ENCODE data around the gene MYOM1. TPM values are rescaled to one million over a fixed set of nuclear protein-coding genes. Genes with fewer than 3 reads are reported as not detected.

Gene MYOM1
- total RNA-seq, 2 donors from 2014 or later: 2.8 to 7.9 TPM

- Histone ChIP-seq H3K36me3 (no peaks in the 10 kb centered on the region), H3K9ac (ENCODE audit: low read depth in 2 of 2, low read length in 2 of 2) (no peak overlapping the region), H3K27me3 (no peaks in the 10 kb centered on the region), H3K27ac (no peak overlapping the region), H3K9me3 (no peaks in the 10 kb centered on the region), H3K4me1 (no peaks in the 10 kb centered on the region), H3K4me3 (no peak overlapping the region)
- no peak for DNase-seq
- intact Hi-C loops (cut with DNase I): no loop called here
- TF ChIP-seq CTCF (IDR thresholded peaks at IDR 0.05): no peak
These were observed 27.0 kb downstream of the MYOM1 start for GRCh38 chr18:3192752-3193151.

- Histone ChIP-seq H3K9me3 (no peaks in the 10 kb centered on the region), H3K36me3 (no peaks in the 10 kb centered on the region), H3K4me1 (no peaks in the 10 kb centered on the region), H3K27ac (no peak overlapping the region), H3K27me3 (no peaks in the 10 kb centered on the region), H3K4me3 (no peak overlapping the region), H3K9ac (ENCODE audit: low read depth in 2 of 2, low read length in 2 of 2) (no peak overlapping the region)
- no peak for DNase-seq
- no peak for TF ChIP-seq CTCF (IDR thresholded peaks at IDR 0.05)
- intact Hi-C loops (cut with DNase I): no loop called here
These were observed 27.5 kb downstream of the MYOM1 start for GRCh38 chr18:3192286-3192685.

DNA sequence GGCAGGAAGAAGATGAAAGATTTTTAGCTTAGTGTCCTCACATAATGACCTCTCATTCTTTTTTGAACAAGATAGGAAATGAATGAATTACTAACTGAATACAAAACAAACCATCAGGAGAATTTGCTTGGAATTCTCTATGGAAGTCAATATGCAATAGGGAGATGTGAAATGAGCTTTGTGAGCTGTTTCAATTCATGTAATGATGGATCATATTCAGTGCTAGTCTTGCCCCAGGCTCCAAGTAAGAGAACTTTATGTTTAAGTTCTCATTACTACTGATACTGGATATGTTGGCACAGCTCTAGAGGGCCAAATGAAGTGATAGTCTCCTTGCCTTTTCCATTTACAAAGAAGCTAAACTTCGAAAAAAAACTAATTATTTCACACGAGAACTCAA, 29.2 kb downstream of the MYOM1 start:
- no peak for DNase-seq
- intact Hi-C loops (cut with DNase I): no loop called here
- Histone ChIP-seq H3K27ac (no peak overlapping the region), H3K27me3 (no peaks in the 10 kb centered on the region), H3K36me3 (no peaks in the 10 kb centered on the region), H3K9me3 (no peaks in the 10 kb centered on the region), H3K4me3 (no peak overlapping the region), H3K9ac (ENCODE audit: low read depth in 2 of 2, low read length in 2 of 2) (no peak overlapping the region), H3K4me1 (no peaks in the 10 kb centered on the region)
- no peak for TF ChIP-seq CTCF (IDR thresholded peaks at IDR 0.05)

DNA sequence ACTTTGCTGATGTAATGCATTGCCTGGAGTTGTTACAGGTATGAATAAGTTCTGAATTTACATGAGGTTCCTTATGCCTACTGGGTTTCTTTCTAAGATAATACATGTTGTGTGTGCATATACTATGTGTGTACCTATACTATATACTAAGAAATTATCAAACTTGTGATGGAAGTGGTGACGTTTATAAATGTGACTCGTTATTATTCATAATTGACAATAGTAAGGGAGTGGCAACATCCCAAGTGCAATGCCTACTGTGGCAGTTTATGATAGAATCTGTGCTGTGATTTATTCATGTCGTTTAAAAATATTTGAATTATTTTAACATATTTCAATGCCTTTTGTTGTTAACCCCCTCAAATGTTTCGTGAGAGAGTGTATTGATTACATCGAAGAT, 29.9 kb downstream of the MYOM1 start:
- Histone ChIP-seq H3K36me3 (no peaks in the 10 kb centered on the region), H3K4me3 (no peak overlapping the region), H3K27me3 (no peaks in the 10 kb centered on the region), H3K4me1 (no peaks in the 10 kb centered on the region), H3K27ac (no peak overlapping the region), H3K9me3 (no peaks in the 10 kb centered on the region), H3K9ac (ENCODE audit: low read depth in 2 of 2, low read length in 2 of 2) (no peak overlapping the region)
- intact Hi-C loops (cut with DNase I): no loop called here
- no peak for DNase-seq
- no peak for TF ChIP-seq CTCF (IDR thresholded peaks at IDR 0.05)

DNA sequence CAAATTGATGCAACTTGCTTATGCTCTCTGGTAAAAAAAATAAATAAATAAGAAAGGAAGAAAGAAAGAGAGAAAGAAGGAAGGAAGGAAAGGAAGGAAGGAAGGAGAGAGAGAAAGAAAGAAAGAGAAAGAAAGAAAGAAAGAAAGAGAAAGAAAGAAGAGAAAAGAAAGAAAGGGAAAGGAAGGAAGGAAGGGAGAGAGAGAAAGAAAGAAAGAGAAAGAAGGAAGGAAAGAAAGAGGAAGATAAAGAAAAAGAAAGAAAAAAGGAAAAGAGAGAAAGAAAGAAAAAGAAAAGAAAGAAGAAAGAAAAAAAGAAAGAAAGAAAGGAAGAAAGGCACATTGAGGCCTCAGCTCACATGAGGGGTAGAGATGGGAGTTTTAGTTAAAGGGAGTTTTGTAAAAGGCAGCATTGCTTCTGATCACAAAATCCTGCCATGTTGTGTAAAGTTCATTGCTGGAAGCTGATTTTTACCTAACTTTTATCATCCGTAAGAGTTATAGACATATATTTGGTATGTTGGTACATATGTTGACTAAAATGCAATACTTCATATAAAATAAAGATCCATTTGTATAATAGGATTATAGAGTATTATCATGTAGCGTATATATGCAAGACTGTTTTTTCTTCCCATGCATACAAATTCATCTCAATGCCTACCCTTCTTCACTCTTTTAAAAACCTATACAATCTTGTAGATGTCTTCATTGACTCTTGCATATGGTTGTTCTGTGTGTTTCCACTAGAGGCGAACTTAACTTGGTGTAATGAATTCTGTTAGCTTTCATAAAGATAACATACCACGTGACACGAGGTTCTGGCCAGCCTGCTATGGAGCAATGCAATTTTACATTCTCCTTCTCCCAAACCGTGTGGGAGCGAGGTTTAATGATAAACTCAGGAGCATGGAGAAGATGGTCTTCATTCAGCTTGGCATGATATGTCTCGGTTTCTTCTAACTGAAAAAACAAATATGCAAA, 32.8 kb downstream of the MYOM1 start:
- Histone ChIP-seq H3K27ac (no peak overlapping the region), H3K4me1 (no peaks in the 10 kb centered on the region), H3K4me3 (no peak overlapping the region), H3K9ac (ENCODE audit: low read depth in 2 of 2, low read length in 2 of 2) (no peak overlapping the region), H3K36me3 (no peaks in the 10 kb centered on the region), H3K27me3 (no peaks in the 10 kb centered on the region), H3K9me3 (no peaks in the 10 kb centered on the region)
- no peak for DNase-seq
- intact Hi-C loops (cut with DNase I): no loop called here
- no peak for TF ChIP-seq CTCF (IDR thresholded peaks at IDR 0.05)
